HG03442 (cell line): ENCODE measurements around the gene LRPPRC.
"Not testable (repeated sequence)": the region's sequence is repeated elsewhere in the genome, so short reads cannot be mapped to it uniquely, and the experiment has no call there.

ENCODE experiments used
- ATAC-seq: cut with Tn5 transposase; IDR thresholded peaks from one replicate; pipeline ENCODE4 v1.9.1; 2021; ENCODE audit warnings: mild to moderate bottlenecking, moderate library complexity; ENCODE audit not compliant: unreplicated experiment

The LRPPRC gene

DNA sequence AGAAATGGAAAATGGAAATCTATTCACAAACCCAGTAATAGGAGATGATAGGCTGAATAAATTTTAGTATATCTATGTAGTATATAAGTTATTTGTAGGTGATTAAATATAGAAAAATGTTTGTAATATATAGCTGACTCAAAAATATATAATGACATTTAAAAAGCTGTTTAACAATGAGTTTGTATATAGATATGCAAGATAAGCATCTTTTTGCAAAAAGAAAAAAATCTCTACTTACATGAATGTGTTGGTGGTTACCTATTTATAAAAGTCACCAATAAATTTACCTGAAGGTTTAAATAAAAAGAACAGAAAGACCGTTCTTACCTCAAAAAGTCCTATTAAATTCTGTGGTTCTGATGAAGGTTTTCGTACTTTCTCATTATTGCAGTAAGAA lies 71.3 kb downstream of the LRPPRC start:
- no peak for ATAC-seq

DNA sequence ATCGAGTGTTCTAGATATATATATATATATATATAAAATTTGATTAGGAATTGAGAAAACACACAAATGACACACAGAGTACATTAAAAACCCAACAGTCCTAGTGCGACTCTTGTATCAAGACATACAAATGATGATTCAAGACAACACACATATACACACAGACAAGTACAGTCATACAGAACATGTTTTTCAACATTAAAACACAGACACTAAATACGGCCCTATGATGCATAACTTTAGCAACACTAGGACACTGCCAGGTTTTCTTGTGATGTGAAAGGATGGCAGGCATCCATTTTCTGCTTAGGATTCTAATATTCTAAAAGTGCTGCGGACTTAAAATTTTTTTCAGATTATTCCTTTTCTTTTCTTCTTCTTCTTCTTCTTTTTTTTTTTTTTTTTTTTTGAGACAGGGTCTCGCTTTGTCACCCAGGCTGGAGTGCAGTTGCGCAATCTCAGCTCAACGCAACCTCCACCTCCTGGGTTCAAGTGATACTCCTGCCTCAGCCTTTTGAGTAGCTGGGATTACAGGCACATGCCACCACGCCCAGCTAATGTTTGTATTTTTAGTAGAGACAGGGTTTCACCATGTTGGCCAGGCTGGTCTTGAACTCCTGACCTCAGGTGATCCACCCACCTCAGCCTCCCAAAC lies 84.5 kb downstream of the LRPPRC start:
- not testable (repeated sequence) for ATAC-seq

DNA sequence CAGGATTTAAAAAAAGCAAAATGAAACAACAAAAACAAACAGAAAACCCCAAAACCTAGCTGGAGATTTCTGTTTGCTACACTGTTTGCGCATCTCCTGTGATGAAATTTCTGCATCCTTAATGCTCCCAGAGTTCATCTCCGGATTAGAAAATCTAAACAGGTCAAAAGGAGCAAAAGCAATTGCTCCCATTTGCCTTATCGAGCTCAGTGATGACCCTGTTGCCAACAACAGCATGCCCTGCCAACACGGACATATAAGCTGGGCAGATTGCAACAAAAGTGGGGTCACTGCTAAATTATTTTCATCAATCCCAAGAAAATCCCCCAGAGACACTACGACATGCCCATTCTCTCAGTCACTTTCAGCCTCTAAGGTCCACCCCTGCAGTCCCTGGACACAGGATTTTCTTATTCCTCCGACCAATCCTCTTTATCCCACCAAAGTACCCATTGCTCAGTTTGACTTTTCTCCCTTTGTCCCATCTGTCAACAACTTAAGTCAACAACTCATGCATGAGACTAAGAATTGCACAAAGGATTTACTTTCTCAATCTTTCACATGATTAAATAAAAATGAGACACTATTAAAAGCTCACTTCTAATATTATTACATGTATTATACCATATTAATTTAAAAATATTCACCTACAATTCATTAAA lies 89.2 kb downstream of the LRPPRC start:
- ATAC-seq = no peak

DNA sequence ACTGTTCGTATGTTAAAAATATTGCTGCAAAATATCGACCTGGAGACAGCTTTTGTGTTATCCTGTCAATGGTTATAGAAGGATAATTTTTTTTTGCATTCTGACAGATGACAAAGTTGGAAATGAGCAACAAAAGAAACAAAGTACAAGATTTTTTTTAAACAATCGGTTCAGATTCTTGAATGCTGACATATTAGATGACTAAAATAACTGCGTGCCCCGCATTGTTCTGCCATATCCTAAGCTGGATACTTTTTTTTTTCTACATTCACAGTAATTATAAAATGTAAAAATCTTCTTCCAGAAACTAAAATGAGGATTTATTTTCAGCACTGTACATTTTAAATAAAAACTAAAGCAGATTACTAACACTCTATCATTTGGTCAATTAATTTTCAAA lies 89.9 kb downstream of the LRPPRC start:
- ATAC-seq = no peak

DNA sequence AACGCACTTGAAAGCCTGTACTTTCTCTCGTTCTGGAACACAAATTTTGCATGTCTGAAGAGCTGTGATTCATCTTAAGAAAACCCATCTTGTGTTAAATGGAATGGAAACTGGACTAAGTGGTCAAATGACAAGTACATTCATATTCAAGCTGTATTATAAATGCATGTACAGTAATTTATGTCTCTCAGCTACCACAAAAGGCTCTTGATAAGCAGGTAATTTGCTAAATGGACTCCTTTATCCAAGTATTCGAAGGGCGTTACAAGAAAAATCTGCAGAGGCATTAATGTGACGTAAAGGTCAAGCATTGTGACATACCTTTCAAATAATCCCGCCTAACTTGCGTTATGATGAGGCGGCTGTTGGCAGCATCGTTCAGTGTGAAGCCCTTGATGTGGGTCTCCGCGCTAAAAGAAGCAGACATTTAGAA lies 90.4 kb downstream of the LRPPRC start:
- ATAC-seq = peak; percentile 64

DNA sequence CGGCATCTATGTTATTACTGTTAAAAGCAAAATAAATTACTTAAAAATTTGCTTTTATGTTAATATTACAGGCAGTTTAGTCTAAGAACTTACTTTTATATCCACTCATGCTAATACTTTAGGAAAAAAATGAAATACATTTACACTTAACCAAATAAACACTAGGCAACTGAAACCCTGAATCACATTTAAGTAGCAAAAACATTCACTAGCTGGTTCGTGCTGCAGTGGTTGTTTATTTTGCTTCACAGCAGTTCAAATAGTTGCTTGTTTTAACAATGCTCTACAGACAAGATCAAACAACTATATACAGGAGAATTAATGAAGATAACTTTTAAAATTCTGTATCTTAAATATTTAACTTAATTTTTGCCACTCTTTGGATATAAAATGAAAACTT lies 96.2 kb downstream of the LRPPRC start:
- ATAC-seq = no peak

DNA sequence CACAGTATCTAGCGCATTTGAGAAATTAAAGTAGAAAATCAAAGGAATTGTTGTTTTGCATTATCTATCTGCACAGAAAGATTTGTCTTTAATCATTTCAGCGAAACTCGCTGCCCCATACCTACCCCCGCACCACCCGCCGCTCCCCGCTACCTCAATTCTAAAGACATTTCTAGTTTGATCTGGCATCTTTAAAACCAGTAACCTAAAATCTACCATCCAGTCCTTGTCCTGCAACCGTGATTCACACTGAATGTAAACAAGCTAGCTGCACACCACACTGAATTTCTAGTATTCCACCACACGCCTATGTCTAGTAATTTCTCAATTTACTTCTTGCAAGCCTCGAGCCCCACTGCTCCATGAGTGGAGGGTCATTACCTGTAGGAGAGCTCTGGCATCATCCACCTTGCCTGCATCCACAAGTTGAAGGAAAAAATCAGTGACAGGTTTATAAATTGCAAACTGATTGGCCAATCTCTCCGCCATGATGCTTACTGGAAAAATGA lies 96.9 kb downstream of the LRPPRC start:
- ATAC-seq = no peak

DNA sequence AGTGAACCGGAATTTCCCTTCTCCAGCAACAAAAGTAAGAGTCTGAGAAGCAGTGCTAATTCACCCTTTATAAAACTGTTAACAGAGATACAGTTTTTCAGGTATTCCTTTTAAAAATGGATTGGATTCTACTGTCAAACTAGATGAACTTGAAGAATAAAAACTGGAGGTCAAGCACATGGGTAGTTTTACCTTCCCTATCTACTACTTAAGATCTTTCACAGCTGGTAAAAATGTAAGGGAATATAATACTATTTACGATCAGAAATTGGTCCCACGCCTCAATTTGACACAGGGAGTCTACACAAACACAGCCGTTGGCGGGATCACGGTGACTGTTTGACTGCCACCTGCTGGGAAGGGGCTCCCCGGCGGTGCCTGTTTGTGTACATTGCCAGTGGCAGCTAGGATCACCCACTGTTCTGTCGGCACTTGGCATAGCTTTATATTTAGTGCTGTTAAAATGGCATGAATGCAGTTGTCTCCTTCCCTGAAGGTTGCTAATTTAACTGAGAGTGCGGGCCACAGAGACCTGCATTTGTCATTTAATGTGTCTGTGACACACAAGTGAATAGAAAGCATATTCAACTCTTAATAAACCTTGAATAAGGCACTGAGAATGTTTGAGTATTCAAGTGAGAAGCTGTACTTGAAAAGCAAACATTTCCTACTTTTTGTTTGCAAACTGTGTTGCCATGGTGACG lies 97.5 kb downstream of the LRPPRC start:
- no peak for ATAC-seq

DNA sequence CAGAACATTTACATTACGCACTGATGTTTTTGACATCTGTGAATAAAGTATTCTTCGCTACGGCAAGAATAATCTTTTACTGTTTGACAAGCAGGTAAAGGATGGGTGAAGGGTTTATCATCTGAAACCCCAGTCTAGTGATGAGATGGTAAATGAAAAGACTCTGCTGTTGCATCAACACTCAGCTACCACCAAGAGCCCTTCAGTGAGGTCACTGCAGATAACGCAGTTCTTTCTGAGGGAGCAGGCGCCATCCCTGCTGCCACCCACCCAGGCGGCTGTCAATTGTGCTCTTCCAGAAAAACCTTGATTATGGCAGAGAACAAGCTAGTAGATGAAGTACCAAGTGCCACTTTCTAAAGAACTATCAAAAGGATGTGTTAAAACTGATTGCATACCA lies 98.3 kb downstream of the LRPPRC start:
- no peak for ATAC-seq

DNA sequence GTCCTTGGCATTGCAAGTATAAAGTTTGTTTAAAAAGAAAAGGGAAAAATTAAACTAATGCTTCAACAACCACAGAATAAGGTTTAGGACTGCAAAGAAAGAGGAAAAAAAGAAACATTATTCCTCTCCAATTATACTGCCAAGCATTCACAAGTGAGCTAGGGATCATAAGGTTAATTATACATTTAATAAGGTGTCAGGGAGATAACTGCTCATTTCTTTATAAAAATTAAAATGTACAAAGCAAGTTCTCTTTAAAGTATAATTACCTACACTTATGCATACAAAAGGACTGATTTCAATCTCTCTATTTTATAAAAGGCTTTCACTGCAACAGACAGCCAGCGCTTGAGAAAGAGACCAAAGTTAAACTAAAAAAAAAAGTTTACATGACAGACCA lies 98.9 kb downstream of the LRPPRC start:
- ATAC-seq = no peak

DNA sequence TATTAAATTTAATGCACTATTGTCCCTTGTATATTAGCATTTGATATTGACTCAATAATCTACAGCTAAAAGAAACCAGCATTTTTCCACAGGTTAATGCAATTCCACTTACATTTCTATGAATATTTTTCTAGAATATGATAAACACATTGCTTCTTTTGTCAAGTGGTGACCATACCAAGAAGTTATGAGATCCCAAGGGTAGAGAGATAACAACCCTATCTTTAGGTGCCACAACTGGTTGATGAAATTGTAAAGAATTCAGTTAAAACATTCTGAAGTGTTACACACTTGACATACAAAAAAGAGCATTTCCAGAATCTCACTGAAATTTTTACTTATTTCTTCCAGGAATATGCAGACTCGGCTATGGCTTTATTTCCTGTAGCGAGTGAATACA lies 101.0 kb downstream of the LRPPRC start:
- ATAC-seq = no peak

DNA sequence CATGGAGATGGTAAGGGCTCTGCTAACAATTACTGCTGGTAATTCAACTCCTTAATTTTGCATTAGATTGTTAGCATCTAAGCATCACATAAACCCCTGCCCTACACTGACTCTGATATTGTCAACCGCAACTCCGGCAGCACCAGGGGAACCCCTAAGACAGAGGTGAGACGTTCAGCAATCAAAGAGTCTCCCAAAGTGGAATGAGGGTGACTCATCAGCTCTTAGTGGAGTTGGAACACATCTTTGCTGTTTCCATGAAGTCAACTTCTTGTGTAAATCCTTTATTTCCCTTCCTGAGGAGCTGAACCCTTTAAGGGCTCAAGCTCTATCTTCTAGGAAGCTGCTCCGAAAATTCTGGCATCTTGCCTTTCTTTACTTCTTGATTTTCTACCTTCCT lies 104.9 kb downstream of the LRPPRC start:
- no peak for ATAC-seq

DNA sequence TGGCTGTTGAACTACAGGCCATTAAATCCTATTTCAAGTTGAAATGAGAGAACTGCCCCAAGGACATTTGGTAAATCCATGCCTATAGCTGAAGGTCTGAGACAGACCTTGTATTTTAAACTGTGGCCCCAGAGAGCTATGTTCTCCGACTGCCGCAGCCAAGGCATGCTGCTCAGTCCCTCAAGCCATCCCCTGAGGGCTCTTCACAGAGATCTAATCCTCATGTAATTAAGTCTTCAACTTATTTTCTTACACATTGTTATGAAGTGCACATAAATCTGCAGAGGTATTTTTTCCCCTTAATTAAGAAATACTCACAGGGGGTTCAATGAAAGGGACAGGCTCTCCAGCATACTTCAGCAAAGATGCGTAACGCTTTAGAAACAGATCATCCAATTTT lies 106.4 kb downstream of the LRPPRC start:
- no peak for ATAC-seq

DNA sequence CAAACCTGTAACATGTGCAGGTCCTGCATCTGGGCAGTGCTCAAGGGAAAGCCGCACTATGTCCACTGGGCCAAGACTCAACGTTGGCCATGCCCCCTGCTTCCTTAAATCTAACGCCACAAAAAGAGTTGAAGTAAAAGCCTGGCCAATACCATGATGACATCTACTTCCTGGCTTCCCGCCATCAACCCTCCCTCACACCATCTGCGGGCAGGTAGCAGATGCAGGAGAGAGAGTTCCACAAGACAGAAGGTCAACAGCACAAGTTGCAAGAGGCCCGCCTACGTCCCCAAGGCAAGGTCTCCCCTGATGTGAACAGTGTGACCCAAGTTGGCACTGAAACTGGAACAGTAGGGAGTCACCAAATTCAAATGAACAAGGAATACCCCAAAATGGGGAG lies 108.6 kb downstream of the LRPPRC start:
- ATAC-seq = no peak

DNA sequence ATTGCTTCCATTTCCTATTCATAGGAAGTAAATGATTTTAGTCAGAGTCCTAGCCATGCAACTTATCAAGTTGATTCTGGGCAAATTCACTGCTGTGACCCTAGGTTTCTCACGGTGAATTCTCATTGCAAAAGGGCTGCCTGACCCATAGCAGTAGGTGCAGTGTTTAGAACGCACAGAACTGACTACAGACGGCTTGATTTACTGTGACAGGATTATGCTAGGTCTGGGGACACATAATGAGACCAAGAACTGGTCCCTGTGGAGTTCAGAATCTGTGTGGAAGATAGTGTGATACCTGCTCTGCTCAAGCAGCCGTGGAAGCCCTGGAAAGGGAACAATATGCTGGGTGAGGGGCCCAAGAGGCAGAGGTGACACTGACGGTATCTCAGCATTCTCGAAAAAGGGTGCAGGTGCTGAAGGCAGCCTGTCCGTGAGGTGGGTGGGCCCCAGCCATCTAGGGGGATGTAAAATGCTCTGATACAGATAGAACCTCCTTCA lies 110.6 kb downstream of the LRPPRC start:
- ATAC-seq = no peak

DNA sequence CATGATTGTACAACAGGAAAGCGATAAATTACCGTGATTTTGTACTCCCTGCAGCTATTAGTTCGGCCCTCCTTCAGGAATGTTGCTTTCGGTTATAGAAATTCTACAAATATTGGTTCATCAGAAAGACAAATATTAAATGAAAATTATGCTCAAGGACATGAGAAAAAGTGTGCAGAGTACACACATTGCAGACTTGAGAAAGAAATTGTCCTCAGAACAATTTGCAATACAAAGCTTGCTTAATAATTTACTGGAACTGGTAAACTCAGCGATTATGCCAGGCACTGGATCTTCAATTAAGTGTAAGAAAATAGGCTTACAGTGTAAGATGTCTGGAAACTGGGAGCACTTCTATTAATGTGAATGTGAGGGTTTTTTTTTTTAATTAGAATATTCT lies 111.1 kb downstream of the LRPPRC start:
- no peak for ATAC-seq

DNA sequence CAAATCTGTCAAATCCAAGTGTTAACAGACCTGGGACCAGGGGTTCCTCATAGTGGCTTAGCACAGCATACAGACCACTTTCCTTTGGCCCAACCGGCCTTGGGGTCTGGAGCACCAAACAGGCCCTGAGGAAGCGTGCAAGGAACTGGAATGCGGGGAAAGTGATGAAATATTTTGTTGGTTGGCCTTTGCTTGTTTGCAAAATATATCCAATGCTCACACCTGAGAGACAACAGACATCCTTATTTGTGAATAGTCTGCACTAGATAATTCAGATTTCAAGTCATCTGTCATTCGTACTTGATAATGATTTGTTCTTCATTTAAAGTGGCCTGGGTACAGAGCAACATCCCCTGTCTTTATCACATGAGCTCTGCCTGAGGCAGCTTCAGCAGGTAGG lies 113.5 kb downstream of the LRPPRC start:
- no peak for ATAC-seq

DNA sequence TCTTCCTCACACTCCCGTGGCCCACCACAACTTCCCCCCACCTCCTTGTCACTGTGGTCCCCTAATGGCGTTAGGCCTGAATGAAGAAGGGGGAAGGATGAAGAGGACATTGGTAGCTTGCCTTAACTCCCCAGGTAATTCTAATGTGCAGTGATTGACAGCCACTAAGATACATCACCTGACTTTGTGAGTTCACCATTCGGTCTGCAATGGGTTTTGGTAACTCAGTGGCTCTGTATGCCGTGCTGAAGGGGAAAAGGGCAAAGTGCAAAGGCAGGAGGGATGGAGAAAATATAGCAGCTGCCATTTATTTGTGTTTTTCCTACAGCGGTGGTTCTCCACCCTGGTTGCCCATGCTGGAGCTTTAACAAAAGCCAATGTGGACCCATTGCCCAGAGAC lies 114.8 kb downstream of the LRPPRC start:
- ATAC-seq = no peak

DNA sequence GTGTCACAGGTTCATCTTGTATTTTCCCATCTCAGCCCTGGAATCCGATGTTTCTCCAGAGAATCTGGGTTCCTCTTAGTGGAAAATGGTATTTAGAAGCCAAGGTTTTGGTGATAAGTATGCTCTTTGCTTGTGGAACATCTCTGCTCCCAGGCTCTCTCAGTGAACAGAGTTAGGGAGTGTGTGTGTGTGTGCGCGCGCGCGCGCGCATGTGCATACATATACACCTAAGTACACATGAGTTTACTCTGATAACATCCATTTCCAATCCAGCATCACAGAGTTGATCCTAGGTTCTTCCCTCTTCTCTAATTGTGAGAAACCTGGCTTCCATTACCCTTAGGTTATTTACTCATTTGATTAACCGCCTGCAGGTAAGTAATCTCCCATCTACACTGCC lies 115.3 kb downstream of the LRPPRC start:
- ATAC-seq = no peak

DNA sequence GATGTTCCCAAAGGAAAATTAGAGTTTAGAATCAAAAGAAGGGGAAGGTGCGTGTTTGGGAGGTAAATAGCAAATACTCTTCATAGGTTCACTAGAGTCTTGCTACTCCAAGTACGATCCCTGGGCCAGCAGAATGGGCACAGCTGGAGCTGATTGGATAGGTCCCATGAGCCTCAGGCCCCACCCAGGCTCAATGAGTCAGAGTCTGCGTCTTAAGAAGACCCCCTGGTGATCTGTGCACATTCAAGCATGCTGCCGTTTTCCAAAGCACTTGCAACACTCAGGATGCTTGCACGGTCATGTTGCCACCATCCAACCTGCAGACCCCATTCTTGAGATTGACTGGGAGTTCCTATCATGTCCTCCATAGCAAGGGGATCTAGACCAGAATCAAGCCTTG lies 116.5 kb downstream of the LRPPRC start:
- no peak for ATAC-seq

DNA sequence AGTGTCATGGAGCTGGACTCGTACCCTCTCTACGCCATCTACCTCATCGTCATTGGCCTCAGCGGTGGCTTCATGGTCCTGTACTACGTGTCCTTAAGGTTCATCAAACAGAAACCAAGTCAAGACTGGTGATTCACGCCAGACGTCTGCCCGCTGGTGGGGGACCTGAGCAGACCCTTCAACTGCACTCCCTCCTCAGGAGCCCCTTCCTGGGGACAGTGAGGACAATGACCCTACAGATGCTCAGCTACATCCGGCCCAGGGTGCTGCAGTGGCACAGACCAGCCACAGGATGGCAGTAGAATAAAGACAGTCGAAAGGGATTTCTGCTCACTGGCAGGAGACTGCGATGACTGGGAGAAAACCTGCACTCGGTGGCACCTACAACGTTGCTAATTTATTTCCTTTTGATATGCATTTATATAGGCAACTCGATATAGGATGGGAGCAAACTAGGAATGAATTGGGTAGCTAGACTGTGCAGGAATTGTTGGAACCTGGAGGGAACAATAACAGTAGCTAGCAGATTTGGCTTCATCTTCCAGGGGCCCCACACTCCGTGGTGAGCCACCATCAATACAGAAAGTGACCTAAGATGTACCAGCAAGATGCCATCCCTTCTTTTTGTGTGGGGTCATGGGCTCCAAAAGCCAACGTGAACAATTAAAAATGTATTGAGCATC lies 117.9 kb downstream of the LRPPRC start:
- peak; percentile 69 for ATAC-seq
